Sigmoid colon (tissue), 4 donors: ENCODE data around the gene CSAG1.

Experiments used
- CTCF ChIP-seq, 4 experiments: fragments of 450-650 bp in 3 of 4; fragments of 200-600 bp in 1 of 4; IDR thresholded peaks; one replicate each; pipeline ENCODE4 v1.5.1; 2016 to 2019; ENCODE audit warnings: antibody characterized with exemption in 4 of 4, mild to moderate bottlenecking in 3 of 4, moderate library complexity in 2 of 4
- EP300 ChIP-seq, 4 donors: sonication (generic); formaldehyde crosslinking; IDR thresholded peaks; one replicate each; pipeline ENCODE4 v1.6.1; 2017; ENCODE audit warnings: antibody characterized with exemption in 4 of 4
- POLR2A ChIP-seq, 2 donors: fragments of 450-650 bp; IDR thresholded peaks; one replicate each; pipeline ENCODE4 v1.6.1; 2016; ENCODE audit warnings: antibody characterized with exemption in 2 of 2, mild to moderate bottlenecking in 2 of 2, moderate library complexity in 2 of 2

DNA sequence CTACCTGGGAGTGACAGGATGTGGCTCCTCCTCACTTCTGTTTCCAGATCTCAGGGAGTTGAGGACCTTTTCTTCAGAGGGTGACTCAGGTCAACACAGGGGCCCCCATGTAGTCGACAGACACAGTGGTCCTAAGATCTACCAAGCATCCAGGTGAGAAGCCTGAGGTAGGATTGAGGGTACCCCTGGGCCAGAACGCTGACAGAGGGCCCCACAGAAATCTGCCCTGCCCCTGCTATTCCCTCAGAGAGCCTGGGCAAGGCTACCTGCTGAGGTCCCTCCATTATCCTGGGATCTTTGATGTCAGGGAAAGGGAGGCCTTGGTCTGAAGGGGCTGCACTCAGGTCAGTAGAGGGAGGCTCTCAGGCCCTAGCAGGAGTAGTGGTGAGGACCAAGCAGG lies 1.6 kb upstream of the CSAG1 start:
- TF ChIP-seq CTCF (IDR thresholded peaks at IDR 0.05) (no peak), POLR2A (IDR thresholded peaks at IDR 0.05) (no peak), EP300 (IDR thresholded peaks at IDR 0.05) (no peak)
